Astrocyte (in vitro differentiated cells and primary cell): ENCODE data around the gene ARNT2. TPM values are rescaled to one million over a fixed set of nuclear protein-coding genes. Genes with fewer than 3 reads are reported as not detected.

Source experiments
- DNase-seq: peaks from one replicate; pipeline ENCODE4 v3.0.0-alpha.2; 2010; ENCODE audit warnings: low read depth
- FAIRE-seq: peaks from 2 replicates; lab custom pipeline; 2011; peaks lifted over from hg19 to GRCh38; lab: Jason Lieb, UNC
- H2AFZ ChIP-seq: 2 replicates; pipeline ENCODE4 v1.6.0; 2012; ENCODE audit warnings: low read depth, low read length, inconsistent platforms
- H3K27ac ChIP-seq: 2 replicates; pipeline ENCODE4 v1.5.1; 2011; ENCODE audit warnings: low read depth, low read length, inconsistent platforms
- H3K27me3 ChIP-seq: 2 replicates; pipeline ENCODE4 v1.6.0; 2011; ENCODE audit warnings: low read length, inconsistent platforms; ENCODE audit not compliant: insufficient read depth
- H3K36me3 ChIP-seq: 2 replicates; pipeline ENCODE4 v1.5.1; 2011; ENCODE audit warnings: low read length, inconsistent platforms; ENCODE audit not compliant: insufficient read depth
- H3K4me1 ChIP-seq: 2 replicates; pipeline ENCODE4 v1.5.1; 2011; ENCODE audit warnings: low read length, inconsistent platforms; ENCODE audit not compliant: insufficient read depth
- H3K4me2 ChIP-seq: 2 replicates; pipeline ENCODE4 v1.6.0; 2012; ENCODE audit warnings: low read length, inconsistent platforms
- H3K4me3 ChIP-seq: 2 replicates; pipeline ENCODE4 v1.5.1; 2011; ENCODE audit warnings: low read depth, mild to moderate bottlenecking, low read length, inconsistent platforms; ENCODE audit not compliant: insufficient read depth
- H3K79me2 ChIP-seq: 2 replicates; pipeline ENCODE4 v1.6.0; 2012; ENCODE audit warnings: mild to moderate bottlenecking, low read length, inconsistent platforms; ENCODE audit not compliant: insufficient read depth
- H3K9ac ChIP-seq: 2 replicates; pipeline ENCODE4 v1.6.0; 2012; ENCODE audit warnings: mild to moderate bottlenecking, low read length, inconsistent platforms
- H3K9me3 ChIP-seq: 2 replicates; pipeline ENCODE4 v1.5.1; 2012; ENCODE audit warnings: low read depth, mild to moderate bottlenecking, low read length, inconsistent platforms; ENCODE audit not compliant: insufficient read depth
- H4K20me1 ChIP-seq: 2 replicates; pipeline ENCODE4 v1.6.0; 2012; ENCODE audit warnings: low read length, inconsistent platforms; ENCODE audit not compliant: insufficient read depth
- H3K27ac Mint-ChIP-seq: one replicate; pipeline ENCODE4 v1.8.0; 2021; ENCODE audit warnings: mild to moderate bottlenecking, mixed read lengths; ENCODE audit not compliant: unreplicated experiment
- H3K27me3 Mint-ChIP-seq: one replicate; pipeline ENCODE4 v1.8.0; 2021; ENCODE audit warnings: low read depth, mixed read lengths; ENCODE audit not compliant: unreplicated experiment
- H3K36me3 Mint-ChIP-seq: one replicate; pipeline ENCODE4 v1.8.0; 2021; ENCODE audit warnings: low read depth, mixed read lengths; ENCODE audit not compliant: unreplicated experiment
- H3K4me1 Mint-ChIP-seq: one replicate; pipeline ENCODE4 v1.8.0; 2021; ENCODE audit warnings: low read depth, mixed read lengths; ENCODE audit not compliant: unreplicated experiment
- H3K4me3 Mint-ChIP-seq: one replicate; pipeline ENCODE4 v1.8.0; 2021; ENCODE audit warnings: mild to moderate bottlenecking, moderate library complexity, mixed read lengths; ENCODE audit not compliant: unreplicated experiment
- H3K9me3 Mint-ChIP-seq: one replicate; pipeline ENCODE4 v1.8.0; 2021; ENCODE audit warnings: mild to moderate bottlenecking, mixed read lengths; ENCODE audit not compliant: unreplicated experiment
- EZH2 ChIP-seq: IDR thresholded peaks from 2 replicates; pipeline ENCODE4 v1.6.1; 2012; ENCODE audit warnings: mild to moderate bottlenecking, low read length, inconsistent platforms; ENCODE audit not compliant: insufficient read depth
- total RNA-seq: library from RNA; stranded (reverse); gene quantifications from 2 replicates; pipeline ENCODE4 v1.2.1, GENCODE V29; 2021
- TF ChIP-seq, protein P1 (sequence below): IDR thresholded peaks from 2 replicates; pipeline ENCODE4 v1.5.1; 2011; ENCODE audit warnings: low read depth, mild to moderate bottlenecking, inconsistent platforms, low read length, moderate library complexity; ENCODE audit not compliant: insufficient read depth

Gene ARNT2
- total RNA-seq, 1 donor from 2014 or later, result 3.5 TPM

DNA sequence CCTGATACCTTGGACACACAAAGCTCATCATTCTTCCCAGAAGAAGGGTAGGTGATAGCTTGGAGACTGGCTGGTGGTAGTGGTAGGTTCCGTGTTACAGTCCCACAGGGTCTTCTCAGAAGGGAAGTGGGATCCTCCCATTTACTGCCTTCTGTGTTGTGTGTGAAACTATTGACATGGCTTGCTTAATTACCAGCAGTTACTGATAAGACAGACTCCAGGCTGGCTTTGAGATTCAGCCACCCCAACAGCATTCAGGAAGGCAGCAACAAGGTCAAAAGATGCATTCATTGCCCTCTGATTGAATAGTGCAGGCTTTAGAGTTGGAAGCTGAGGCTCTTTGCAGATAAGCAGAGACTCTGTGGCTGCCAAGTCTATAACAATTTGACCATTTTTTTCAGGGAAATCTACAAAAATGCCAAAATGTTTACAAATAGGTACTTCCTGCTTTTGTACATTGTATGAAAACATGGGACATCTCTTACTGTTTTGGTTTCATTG lies 7.7 kb downstream of the ARNT2 start:
- no peaks in the 10 kb centered on the region for H3K9me3 ChIP-seq
- H3K27ac Mint-ChIP-seq, result no peak overlapping the region
- H3K27me3 Mint-ChIP-seq, result peaks cover 1% of the 10 kb centered on the region
- no peak overlapping the region for H3K4me3 Mint-ChIP-seq
- no peak overlapping the region for H3K4me3 ChIP-seq
- peaks cover 27% of the 10 kb centered on the region for H3K79me2 ChIP-seq
- no peaks in the 10 kb centered on the region for H3K4me1 ChIP-seq
- H4K20me1 ChIP-seq, result peaks cover 10% of the 10 kb centered on the region
- H3K9ac ChIP-seq, result no peak overlapping the region
- DNase-seq (no peak), FAIRE-seq (no peak)
- H3K36me3 Mint-ChIP-seq, result no peaks in the 10 kb centered on the region
- H3K36me3 ChIP-seq, result no peaks in the 10 kb centered on the region
- peaks cover 2% of the 10 kb centered on the region for H3K9me3 Mint-ChIP-seq
- no peak overlapping the region for H2AFZ ChIP-seq
- no peak overlapping the region for H3K27ac ChIP-seq
- H3K27me3 ChIP-seq, result no peaks in the 10 kb centered on the region
- TF ChIP-seq, protein P1, sequence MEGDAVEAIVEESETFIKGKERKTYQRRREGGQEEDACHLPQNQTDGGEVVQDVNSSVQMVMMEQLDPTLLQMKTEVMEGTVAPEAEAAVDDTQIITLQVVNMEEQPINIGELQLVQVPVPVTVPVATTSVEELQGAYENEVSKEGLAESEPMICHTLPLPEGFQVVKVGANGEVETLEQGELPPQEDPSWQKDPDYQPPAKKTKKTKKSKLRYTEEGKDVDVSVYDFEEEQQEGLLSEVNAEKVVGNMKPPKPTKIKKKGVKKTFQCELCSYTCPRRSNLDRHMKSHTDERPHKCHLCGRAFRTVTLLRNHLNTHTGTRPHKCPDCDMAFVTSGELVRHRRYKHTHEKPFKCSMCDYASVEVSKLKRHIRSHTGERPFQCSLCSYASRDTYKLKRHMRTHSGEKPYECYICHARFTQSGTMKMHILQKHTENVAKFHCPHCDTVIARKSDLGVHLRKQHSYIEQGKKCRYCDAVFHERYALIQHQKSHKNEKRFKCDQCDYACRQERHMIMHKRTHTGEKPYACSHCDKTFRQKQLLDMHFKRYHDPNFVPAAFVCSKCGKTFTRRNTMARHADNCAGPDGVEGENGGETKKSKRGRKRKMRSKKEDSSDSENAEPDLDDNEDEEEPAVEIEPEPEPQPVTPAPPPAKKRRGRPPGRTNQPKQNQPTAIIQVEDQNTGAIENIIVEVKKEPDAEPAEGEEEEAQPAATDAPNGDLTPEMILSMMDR, result no peak
- no peak for TF ChIP-seq EZH2
- H3K4me2 ChIP-seq, result no peak overlapping the region
- no peaks in the 10 kb centered on the region for H3K4me1 Mint-ChIP-seq

DNA sequence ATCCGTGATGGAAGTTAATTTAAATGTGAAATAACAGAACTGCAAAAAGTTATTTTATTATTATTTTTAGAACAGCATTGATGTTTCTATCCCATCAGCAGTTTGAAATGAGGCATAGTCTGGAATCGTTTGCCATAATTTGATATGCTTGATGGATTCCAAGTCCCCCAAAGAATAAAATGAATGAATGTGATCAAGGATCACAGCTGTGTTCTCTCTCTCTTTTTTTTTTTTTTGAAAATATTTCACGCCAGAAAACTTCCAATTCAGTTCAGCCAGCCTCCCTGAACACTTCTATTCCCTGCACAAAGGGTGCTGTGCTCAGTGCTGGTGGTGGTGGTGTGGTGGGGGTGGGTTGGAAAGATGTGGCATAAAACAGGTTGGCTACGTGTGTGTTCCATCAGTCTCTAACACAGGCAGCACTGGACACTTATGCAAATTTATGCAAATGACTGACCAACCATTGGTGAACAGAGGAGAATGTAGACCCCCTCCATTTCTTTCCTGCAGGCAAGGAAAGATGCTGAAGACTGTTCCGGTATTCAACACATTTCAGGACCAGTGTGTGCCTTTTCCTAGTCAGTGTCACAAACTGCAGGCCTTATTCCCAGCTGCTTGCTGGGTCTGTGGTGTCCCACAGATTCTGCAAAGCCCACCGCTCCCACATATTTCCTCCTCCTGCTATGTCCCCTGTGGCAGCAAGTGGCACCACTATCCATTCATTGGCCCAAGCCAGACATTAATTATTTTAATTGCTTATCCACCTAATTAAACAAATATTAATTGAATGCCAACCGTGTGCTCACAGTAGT lies 10.6 kb downstream of the ARNT2 start:
- H3K27ac ChIP-seq, result no peak overlapping the region
- Mint-ChIP-seq H3K27ac (no peak overlapping the region), H3K4me3 (no peak overlapping the region), H3K4me1 (no peaks in the 10 kb centered on the region), H3K9me3 (no peaks in the 10 kb centered on the region), H3K36me3 (no peaks in the 10 kb centered on the region), H3K27me3 (peaks cover 6% of the 10 kb centered on the region)
- H3K9ac ChIP-seq, result no peak overlapping the region
- FAIRE-seq (no peak), DNase-seq (no peak)
- no peaks in the 10 kb centered on the region for H3K9me3 ChIP-seq
- no peaks in the 10 kb centered on the region for H3K36me3 ChIP-seq
- no peak for TF ChIP-seq EZH2
- TF ChIP-seq, protein P1, result no peak
- H3K27me3 ChIP-seq, result no peaks in the 10 kb centered on the region
- peaks cover 10% of the 10 kb centered on the region for H4K20me1 ChIP-seq
- peaks cover 8% of the 10 kb centered on the region for H3K4me1 ChIP-seq
- no peak overlapping the region for H2AFZ ChIP-seq
- peaks cover 23% of the 10 kb centered on the region for H3K79me2 ChIP-seq
- no peak overlapping the region for H3K4me2 ChIP-seq
- H3K4me3 ChIP-seq, result no peak overlapping the region

DNA sequence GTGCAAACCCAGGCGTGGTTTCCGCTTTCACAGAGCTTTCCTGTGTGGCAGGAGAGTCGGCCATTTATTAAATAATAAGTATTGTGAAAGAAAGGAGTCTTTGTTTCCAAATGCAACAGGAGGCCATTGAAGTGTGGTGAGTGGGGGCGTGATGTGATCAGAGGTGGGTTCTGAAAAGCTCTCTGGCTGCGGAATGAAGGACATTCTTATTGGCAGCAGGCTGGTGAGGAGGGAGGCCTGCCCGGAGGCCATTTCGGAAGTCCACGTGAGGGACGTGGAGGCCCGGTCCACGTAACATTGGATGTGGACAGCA lies 11.1 kb downstream of the ARNT2 start:
- H3K9me3 ChIP-seq, result no peaks in the 10 kb centered on the region
- peak overlapping the region; percentile 14 for H2AFZ ChIP-seq
- H3K4me3 ChIP-seq, result no peak overlapping the region
- H3K4me2 ChIP-seq, result no peak overlapping the region
- H3K27ac ChIP-seq, result no peak overlapping the region
- DNase-seq, result no peak
- H3K4me3 Mint-ChIP-seq, result no peak overlapping the region
- peaks cover 5% of the 10 kb centered on the region for H3K27me3 Mint-ChIP-seq
- H3K27me3 ChIP-seq, result no peaks in the 10 kb centered on the region
- no peaks in the 10 kb centered on the region for H3K9me3 Mint-ChIP-seq
- no peak for TF ChIP-seq EZH2
- TF ChIP-seq, protein P1, result no peak
- H3K36me3 ChIP-seq, result no peaks in the 10 kb centered on the region
- H3K4me1 Mint-ChIP-seq, result no peaks in the 10 kb centered on the region
- H3K79me2 ChIP-seq, result peaks cover 19% of the 10 kb centered on the region
- no peaks in the 10 kb centered on the region for H3K36me3 Mint-ChIP-seq
- H3K27ac Mint-ChIP-seq, result no peak overlapping the region
- no peak overlapping the region for H3K9ac ChIP-seq
- no peak for FAIRE-seq
- peaks cover 11% of the 10 kb centered on the region for H3K4me1 ChIP-seq
- peaks cover 10% of the 10 kb centered on the region for H4K20me1 ChIP-seq
